B cell (primary cell): ENCODE data around the gene TOR1AIP2. TPM values are rescaled to one million over a fixed set of nuclear protein-coding genes. Genes with fewer than 3 reads are reported as not detected.

Experiments
- ATAC-seq: fragments of 200-7000 bp; cut with Tn5 transposase; one replicate; pipeline ENCODE4 v1.10.0; 2021; ENCODE audit warnings: low read depth, mild to moderate bottlenecking, moderate number of reproducible peaks, moderate library complexity
- CTCF ChIA-PET: fragments of 350-600 bp; sonication (Branson Sonifier 250); formaldehyde crosslinking; loops from one replicate; lab custom pipeline; 2021; ENCODE audit warnings: antibody characterized with exemption, inconsistent platforms; lab: Charles Lee
- POLR2A ChIA-PET: fragments of 350-600 bp; sonication (Branson Sonifier 250); formaldehyde crosslinking; loops from one replicate; lab custom pipeline; 2021; ENCODE audit warnings: antibody characterized with exemption; lab: Charles Lee
- DNase-seq: peaks from one replicate; pipeline ENCODE4 v3.0.0; 2013
- H2AFZ ChIP-seq: 2 replicates; pipeline ENCODE4 v1.6.1; 2012; ENCODE audit warnings: mild to moderate bottlenecking, low read depth, low read length; ENCODE audit not compliant: insufficient read depth, poor library complexity, severe bottlenecking
- H3K27ac ChIP-seq, 2 donors: 1 replicate in 1 of 2; 2 replicates in 1 of 2; pipeline ENCODE4 v1.5.1; 2012 to 2013; ENCODE audit warnings: low read length in 2 of 2, mild to moderate bottlenecking in 2 of 2, moderate library complexity in 1 of 2
- H3K27me3 ChIP-seq, 4 experiments: fragments of 200-600 bp in 1 of 4; sonication (generic) in 1 of 4; replicated peaks in 1 of 4; 1 replicate in 2 of 4; 2 replicates in 2 of 4; pipeline versions ENCODE4 v1.6.1 to v1.7.0; 2013 to 2016; ENCODE audit warnings: low read length in 3 of 4, mild to moderate bottlenecking in 2 of 4, mixed read lengths in 1 of 4, moderate library complexity in 1 of 4; ENCODE audit not compliant: insufficient read depth in 4 of 4, control insufficient read depth in 3 of 4; ENCODE audit errors: control extremely low read depth in 1 of 4
- H3K36me3 ChIP-seq, 2 experiments: replicated peaks in 1 of 2; 1 replicate in 1 of 2; 2 replicates in 1 of 2; pipeline versions ENCODE4 v1.6.1 to v1.7.1; 2013; ENCODE audit warnings: low read length in 1 of 2; ENCODE audit not compliant: insufficient read depth in 2 of 2, control insufficient read depth in 1 of 2; ENCODE audit errors: control extremely low read depth in 1 of 2, extremely low read depth in 1 of 2
- H3K4me1 ChIP-seq, 2 donors: fragments of 200-600 bp in 1 of 2; sonication (generic) in 1 of 2; 1 replicate in 1 of 2; 2 replicates in 1 of 2; pipeline versions ENCODE4 v1.5.1 to v1.6.1; 2013 to 2017; ENCODE audit warnings: low read length in 2 of 2; ENCODE audit not compliant: control insufficient read depth in 2 of 2, insufficient read depth in 2 of 2
- H3K4me2 ChIP-seq: replicated peaks from 2 replicates; pipeline ENCODE3; 2012; ENCODE audit warnings: mild to moderate bottlenecking, low read depth, low read length; ENCODE audit not compliant: poor library complexity, severe bottlenecking
- H3K4me3 ChIP-seq, 5 experiments: fragments of 200-600 bp in 1 of 5; sonication (generic) in 1 of 5; 1 replicate in 3 of 5; 2 replicates in 2 of 5; pipeline versions ENCODE4 v1.5.1 to v1.7.0; 2011 to 2016; ENCODE audit warnings: low read length in 4 of 5, mild to moderate bottlenecking in 4 of 5, low read depth in 2 of 5, control low read depth in 1 of 5, moderate library complexity in 1 of 5; ENCODE audit not compliant: insufficient read depth in 1 of 5; ENCODE audit errors: control extremely low read depth in 1 of 5, extremely low read depth in 1 of 5
- H3K79me2 ChIP-seq: fragments of 200-600 bp; sonication (generic); one replicate; pipeline ENCODE4 v1.6.0; 2016; ENCODE audit warnings: low read length; ENCODE audit not compliant: control insufficient read depth, insufficient read depth
- H3K9ac ChIP-seq: fragments of 200-600 bp; sonication (generic); 2 replicates; pipeline ENCODE4 v1.6.1; 2017; ENCODE audit warnings: mild to moderate bottlenecking, low read length, moderate library complexity
- H3K9me3 ChIP-seq, 3 donors: one replicate each; pipeline versions ENCODE4 v1.6.1 to v1.7.1; 2013; ENCODE audit warnings: low read length in 2 of 3; ENCODE audit not compliant: control insufficient read depth in 2 of 3, insufficient read depth in 1 of 3; ENCODE audit errors: control extremely low read depth in 1 of 3
- H4K20me1 ChIP-seq: 2 replicates; pipeline ENCODE4 v1.6.0; 2012; ENCODE audit warnings: mild to moderate bottlenecking, low read length; ENCODE audit not compliant: insufficient read depth, control insufficient read depth, poor library complexity, severe bottlenecking
- H3K27ac Mint-ChIP-seq: one replicate; pipeline ENCODE4 v1.8.0; 2021; ENCODE audit warnings: mixed read lengths
- H3K27me3 Mint-ChIP-seq: one replicate; pipeline ENCODE4 v1.8.0; 2021; ENCODE audit warnings: mixed read lengths
- H3K4me1 Mint-ChIP-seq: one replicate; pipeline ENCODE4 v1.8.0; 2021; ENCODE audit warnings: mixed read lengths
- H3K4me3 Mint-ChIP-seq: one replicate; pipeline ENCODE4 v1.8.0; 2021; ENCODE audit warnings: mixed read lengths
- H3K9me3 Mint-ChIP-seq: one replicate; pipeline ENCODE4 v1.8.0; 2022; ENCODE audit warnings: mixed read lengths; ENCODE audit not compliant: insufficient read depth
- EZH2 ChIP-seq: IDR thresholded peaks from 2 replicates; pipeline ENCODE4 v1.6.1; 2012; ENCODE audit warnings: borderline replicate concordance, low read depth, mild to moderate bottlenecking, moderate library complexity, low read length; ENCODE audit not compliant: insufficient read depth, poor library complexity, severe bottlenecking
- WGBS: methylation state at CpG from one replicate; pipeline ENCODE4 v1.1.5; 2013; ENCODE audit warnings: missing lambda C conversion rate; ENCODE audit not compliant: insufficient coverage; 5-methylcytosine and 5-hydroxymethylcytosine counted together
- intact Hi-C: fragments of 100-400 bp; cut with micrococcal nuclease; formaldehyde crosslinking; loops from one replicate; pipeline ENCODE4 v1.10.0; 2022
- polyA plus RNA-seq: library from polyadenylated mRNA; depleted of rRNA; stranded (reverse); fragments of >200 nt; gene quantifications from 2 replicates; pipeline ENCODE4 v1.2.3, GENCODE V29; 2012
- total RNA-seq, 2 donors: library from RNA; stranded (reverse); fragments of 120-200 nt in 1 of 2; gene quantifications; 1 replicate in 1 of 2; 2 replicates in 1 of 2; pipeline versions ENCODE4 v1.2.3 to v1.2.4, GENCODE V29; 2013 to 2022
- TF ChIP-seq, protein P1 (sequence below): fragments of 200-600 bp; IDR thresholded peaks from one replicate; pipeline ENCODE4 v1.8.0; 2022; ENCODE audit warnings: antibody characterized with exemption, mild to moderate bottlenecking

Gene TOR1AIP2
- total and polyA plus RNA-seq, 2 donors (not counting 1 experiment from before 2014, with no cell fraction given): 13.6 to 54.4 TPM

DNA sequence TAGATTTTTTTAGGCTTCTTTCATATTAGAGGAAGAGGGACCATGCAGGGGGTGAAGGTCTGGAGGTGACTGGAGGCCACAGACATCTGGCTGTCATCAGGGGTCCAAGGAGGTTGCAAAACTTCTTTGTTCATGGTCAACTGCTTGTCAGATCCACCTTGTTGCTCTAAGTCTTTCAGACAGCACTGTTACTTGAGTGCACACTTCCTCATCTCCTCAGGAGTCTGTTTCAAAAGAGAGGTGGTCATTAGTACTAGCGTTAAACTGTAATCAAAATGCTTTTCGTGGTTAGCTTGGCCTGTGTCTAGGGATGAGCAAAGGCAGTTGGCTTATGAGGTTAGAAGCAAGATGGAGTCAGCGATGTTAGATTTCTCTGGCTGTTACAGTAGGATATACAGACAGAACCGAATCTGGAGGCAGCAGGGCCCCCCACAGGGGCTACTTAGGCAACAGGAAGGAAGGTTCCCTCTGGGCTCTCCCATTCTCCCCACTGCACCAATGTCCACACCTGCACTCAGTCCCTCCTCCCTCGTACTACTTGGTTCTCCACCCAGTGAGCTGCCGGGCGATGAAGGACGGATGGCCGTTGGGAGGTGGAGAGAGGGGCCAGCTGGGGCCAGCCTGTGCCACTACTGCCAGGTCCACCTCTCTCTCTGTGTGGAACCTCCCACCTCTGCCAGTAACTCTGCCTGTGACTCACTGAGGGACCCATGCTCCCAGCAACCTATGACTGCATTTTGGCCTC lies 57.2 kb downstream of the TOR1AIP2 start:
- Mint-ChIP-seq H3K4me1 (peaks cover 4% of the 10 kb centered on the region), H3K27ac (no peak overlapping the region), H3K27me3 (peaks cover 12% of the 10 kb centered on the region), H3K9me3 (no peaks in the 10 kb centered on the region), H3K4me3 (no peak overlapping the region)
- ChIA-PET POLR2A (no interaction called here), CTCF (interaction anchor here (0.7 to 7.4 kb wide), 3 partner anchors 10 to 360 kb away, joined by 3 to 77 read pairs (median 3); no protein-coding TSS in a partner anchor)
- no peaks in the 10 kb centered on the region for H3K9me3 ChIP-seq
- no peak overlapping the region for H3K27ac ChIP-seq
- intact Hi-C loops: no loop called here
- H4K20me1 ChIP-seq: no peaks in the 10 kb centered on the region
- no peak overlapping the region for H3K9ac ChIP-seq
- H3K4me1 ChIP-seq: peaks cover 3% of the 10 kb centered on the region in 2 donors
- H3K36me3 ChIP-seq: no peaks in the 10 kb centered on the region
- no peak overlapping the region for H2AFZ ChIP-seq
- no peaks in the 10 kb centered on the region for H3K79me2 ChIP-seq
- ATAC-seq: no peak
- no peak for DNase-seq
- H3K4me3 ChIP-seq: no peak overlapping the region
- 81% methylated on average over 9 of the region's 9 CpGs for WGBS
- no peak overlapping the region for H3K4me2 ChIP-seq
- peaks cover 0 to 3% (median 0%) of the 10 kb centered on the region in 4 experiments for H3K27me3 ChIP-seq
- TF ChIP-seq, protein P1, sequence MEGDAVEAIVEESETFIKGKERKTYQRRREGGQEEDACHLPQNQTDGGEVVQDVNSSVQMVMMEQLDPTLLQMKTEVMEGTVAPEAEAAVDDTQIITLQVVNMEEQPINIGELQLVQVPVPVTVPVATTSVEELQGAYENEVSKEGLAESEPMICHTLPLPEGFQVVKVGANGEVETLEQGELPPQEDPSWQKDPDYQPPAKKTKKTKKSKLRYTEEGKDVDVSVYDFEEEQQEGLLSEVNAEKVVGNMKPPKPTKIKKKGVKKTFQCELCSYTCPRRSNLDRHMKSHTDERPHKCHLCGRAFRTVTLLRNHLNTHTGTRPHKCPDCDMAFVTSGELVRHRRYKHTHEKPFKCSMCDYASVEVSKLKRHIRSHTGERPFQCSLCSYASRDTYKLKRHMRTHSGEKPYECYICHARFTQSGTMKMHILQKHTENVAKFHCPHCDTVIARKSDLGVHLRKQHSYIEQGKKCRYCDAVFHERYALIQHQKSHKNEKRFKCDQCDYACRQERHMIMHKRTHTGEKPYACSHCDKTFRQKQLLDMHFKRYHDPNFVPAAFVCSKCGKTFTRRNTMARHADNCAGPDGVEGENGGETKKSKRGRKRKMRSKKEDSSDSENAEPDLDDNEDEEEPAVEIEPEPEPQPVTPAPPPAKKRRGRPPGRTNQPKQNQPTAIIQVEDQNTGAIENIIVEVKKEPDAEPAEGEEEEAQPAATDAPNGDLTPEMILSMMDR: no peak
- no peak for TF ChIP-seq EZH2

DNA sequence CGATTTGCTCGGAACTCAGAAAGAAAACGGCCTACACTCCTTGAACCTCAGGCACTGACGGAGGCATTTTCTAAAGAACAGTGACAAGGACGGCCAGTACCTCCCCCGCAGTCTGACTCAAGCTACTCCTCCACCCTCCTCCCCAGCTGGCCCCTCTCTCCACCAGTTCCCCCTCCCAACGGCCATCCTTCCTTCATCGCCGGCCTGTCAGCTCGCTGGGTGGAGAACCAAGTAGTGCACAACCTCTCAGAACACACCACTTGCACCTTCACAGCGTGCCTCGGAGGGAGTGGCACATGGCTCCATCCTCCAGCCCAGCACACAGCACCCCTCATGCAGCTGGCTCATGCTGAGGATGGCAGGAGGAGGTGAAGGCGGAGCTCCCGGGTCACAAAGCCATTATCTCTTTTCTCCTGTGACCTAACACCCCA lies 58.8 kb downstream of the TOR1AIP2 start:
- Histone ChIP-seq H3K27ac (no peak overlapping the region), H3K4me1 (peaks cover 12 to 18% of the 10 kb centered on the region in 2 donors), H3K79me2 (no peaks in the 10 kb centered on the region), H3K4me2 (no peak overlapping the region), H4K20me1 (no peaks in the 10 kb centered on the region), H3K4me3 (no peak overlapping the region), H3K36me3 (no peaks in the 10 kb centered on the region), H3K9me3 (no peaks in the 10 kb centered on the region), H3K27me3 (peaks cover 0 to 11% (median 3%) of the 10 kb centered on the region in 4 experiments), H2AFZ (no peak overlapping the region), H3K9ac (no peak overlapping the region)
- 91% methylated on average over 10 of the region's 14 CpGs for WGBS
- no peaks in the 10 kb centered on the region for H3K9me3 Mint-ChIP-seq
- ChIA-PET POLR2A (no interaction called here), CTCF (interaction anchor here (0.8 to 7.4 kb wide), 5 partner anchors 9 to 1507 kb away, joined by 4 to 77 read pairs (median 4); no protein-coding TSS in a partner anchor)
- TF ChIP-seq, protein P1: no peak
- TF ChIP-seq EZH2: no peak
- ATAC-seq (no peak), DNase-seq (no peak)
- no peak overlapping the region for H3K27ac Mint-ChIP-seq
- peaks cover 12% of the 10 kb centered on the region for H3K27me3 Mint-ChIP-seq
- no peak overlapping the region for H3K4me3 Mint-ChIP-seq
- peaks cover 16% of the 10 kb centered on the region for H3K4me1 Mint-ChIP-seq
- intact Hi-C loops: no loop called here
